GM10847 (cell line): ENCODE measurements around the gene NBAS.

ENCODE experiments used
- POLR2A ChIP-seq: IDR thresholded peaks from 2 replicates; pipeline ENCODE4 v1.6.1; 2011; ENCODE audit not compliant: insufficient read length; ENCODE audit errors: extremely low read depth

Gene NBAS

GRCh38 chr2:15263976-15264685 lies 297.0 kb downstream of the NBAS start:
- no peak for TF ChIP-seq POLR2A

- TF ChIP-seq POLR2A, result no peak
Measured at GRCh38 chr2:15262792-15263191, 298.3 kb downstream of the NBAS start.

- TF ChIP-seq POLR2A, result no peak
Measured at GRCh38 chr2:15260835-15261234, 300.3 kb downstream of the NBAS start.

GRCh38 chr2:15260196-15260595 lies 300.9 kb downstream of the NBAS start:
- no peak for TF ChIP-seq POLR2A

- no peak for TF ChIP-seq POLR2A
Measured at GRCh38 chr2:15259356-15259756, 301.8 kb downstream of the NBAS start.

- no peak for TF ChIP-seq POLR2A
Measured at GRCh38 chr2:15253835-15254286, 307.3 kb downstream of the NBAS start.

GRCh38 chr2:15253247-15253646 lies 307.9 kb downstream of the NBAS start:
- TF ChIP-seq POLR2A, result no peak

GRCh38 chr2:15251753-15252152 lies 309.4 kb downstream of the NBAS start:
- no peak for TF ChIP-seq POLR2A

- TF ChIP-seq POLR2A, result no peak
Measured at GRCh38 chr2:15246870-15247269, 314.3 kb downstream of the NBAS start.

GRCh38 chr2:15243762-15244161 lies 317.4 kb downstream of the NBAS start:
- TF ChIP-seq POLR2A, result no peak

GRCh38 chr2:15242936-15243461 lies 318.1 kb downstream of the NBAS start:
- TF ChIP-seq POLR2A, result no peak

GRCh38 chr2:15241929-15242328 lies 319.2 kb downstream of the NBAS start:
- TF ChIP-seq POLR2A, result no peak

- TF ChIP-seq POLR2A, result no peak
Measured at GRCh38 chr2:15241201-15241600, 319.9 kb downstream of the NBAS start.

GRCh38 chr2:15238028-15238427 lies 323.1 kb downstream of the NBAS start:
- no peak for TF ChIP-seq POLR2A

- no peak for TF ChIP-seq POLR2A
Measured at GRCh38 chr2:15230599-15231192, 330.4 kb downstream of the NBAS start.

- TF ChIP-seq POLR2A, result no peak
Measured at GRCh38 chr2:15226661-15227060, 334.5 kb downstream of the NBAS start.
